NOMO-1 (cell line): ENCODE measurements around the gene ANAPC10.
A peak's percentile ranks its signal among the peaks of the same experiment; 100 is the strongest.
"Not testable (repeated sequence)": the region's sequence is repeated elsewhere in the genome, so short reads cannot be mapped to it uniquely, and the experiment has no call there.

ENCODE experiments used
- DNase-seq, 2 experiments: peaks; one replicate each; lab custom pipeline; 2025; ENCODE audit not compliant: unreplicated experiment in 2 of 2; lab: John Stamatoyannopoulos, UW

The ANAPC10 gene

GRCh38 chr4:145012841-145013240, 85.2 kb downstream of the ANAPC10 start:
- peak in 1 of 2 experiments; percentile 6 for DNase-seq

DNA sequence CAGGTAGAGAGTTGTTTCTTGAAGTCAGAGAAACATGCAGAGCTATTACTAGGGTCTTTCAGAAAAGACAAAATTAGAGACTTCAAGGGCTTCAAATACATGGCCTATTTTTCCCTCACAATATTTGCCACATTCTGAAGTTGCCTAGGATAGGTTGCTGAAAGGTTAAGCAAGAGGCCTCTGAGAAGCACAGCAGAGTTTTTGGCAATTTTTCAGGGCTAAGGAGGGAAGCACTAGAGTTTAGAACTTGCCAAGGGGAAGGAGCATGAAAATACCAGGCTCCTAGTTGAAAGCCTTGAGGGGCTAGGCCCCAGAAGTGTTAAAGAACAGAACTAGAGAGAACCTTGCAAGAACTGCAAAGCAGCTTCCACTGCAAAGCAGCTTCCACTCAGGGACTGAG, 86.4 kb downstream of the ANAPC10 start:
- no peak for DNase-seq

GRCh38 chr4:145010315-145010714, 87.7 kb downstream of the ANAPC10 start:
- not testable (repeated sequence) for DNase-seq

DNA sequence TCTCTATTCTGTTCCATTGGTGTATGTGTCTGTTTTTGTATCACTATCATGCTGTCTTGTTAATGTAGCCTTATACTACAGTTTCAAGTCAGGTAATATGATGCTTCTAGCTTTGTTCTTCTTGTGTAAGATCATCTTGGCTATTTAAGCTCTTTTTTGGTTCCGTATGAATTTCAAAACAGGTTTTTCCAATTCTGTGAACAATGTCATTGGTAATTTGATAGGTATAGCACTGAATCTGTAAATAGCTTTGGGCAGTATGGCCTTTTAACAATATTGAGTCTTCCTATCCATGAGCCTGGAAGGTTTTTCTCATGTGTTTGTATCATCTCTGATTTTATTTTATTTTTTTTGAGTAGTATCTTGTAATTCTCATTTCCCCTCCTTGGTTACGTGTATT, 94.3 kb downstream of the ANAPC10 start:
- no peak for DNase-seq

DNA sequence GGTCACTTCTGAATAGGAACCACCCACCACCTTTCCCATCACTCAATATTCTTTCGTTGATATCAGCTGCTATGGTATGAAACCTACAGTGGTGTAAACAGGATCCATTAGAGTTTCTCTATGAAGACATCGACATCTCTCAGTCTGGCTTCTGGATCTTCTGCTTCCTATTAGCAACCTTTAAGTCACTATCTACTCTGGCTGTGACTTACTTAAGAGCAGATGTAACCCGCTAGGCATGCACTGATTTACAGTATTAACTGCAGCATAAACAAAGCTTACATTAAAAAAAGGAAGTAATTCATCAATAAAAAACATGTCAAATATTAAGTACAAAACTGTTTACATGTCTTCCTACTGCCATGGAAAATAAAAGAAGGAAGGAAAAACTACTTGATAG, 96.4 kb downstream of the ANAPC10 start:
- no peak for DNase-seq

DNA sequence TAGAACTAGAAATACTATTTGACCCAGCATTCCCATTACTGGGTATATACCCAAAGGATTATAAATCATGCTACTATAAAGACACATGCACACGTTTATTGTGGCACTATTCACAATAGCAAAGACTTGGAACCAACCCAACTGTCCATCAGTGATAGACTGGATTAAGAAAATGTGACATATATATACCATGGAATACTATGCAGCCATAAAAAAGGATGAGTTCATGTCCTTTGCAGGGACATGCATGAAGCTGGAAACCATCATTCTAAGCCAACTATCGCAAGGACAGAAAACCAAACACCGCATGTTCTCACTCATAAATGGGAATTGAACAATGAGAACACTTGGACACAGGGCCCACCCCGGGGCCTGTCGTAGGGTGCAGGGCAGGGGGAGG, 97.3 kb downstream of the ANAPC10 start:
- DNase-seq, result not testable (repeated sequence)

GRCh38 chr4:144989306-144989705, 108.7 kb downstream of the ANAPC10 start:
- no peak for DNase-seq

DNA sequence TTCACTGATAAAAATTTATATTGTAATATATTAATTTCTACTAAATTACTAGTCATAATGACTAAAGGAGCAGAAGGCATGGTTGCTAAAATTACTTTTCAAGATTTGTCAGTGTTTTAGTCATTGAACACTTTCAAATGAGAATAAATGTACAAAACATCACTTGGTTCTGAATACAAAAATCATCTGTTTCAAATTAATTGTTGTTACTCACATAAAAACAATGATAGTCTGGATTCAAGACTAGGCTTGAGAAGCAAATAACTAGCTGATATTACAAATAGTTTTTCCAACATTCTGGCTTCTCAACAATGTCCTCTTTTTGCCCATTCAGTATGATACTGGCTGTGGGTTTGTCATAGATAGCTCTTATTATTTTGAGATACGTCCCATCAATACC, 112.5 kb downstream of the ANAPC10 start:
- no peak for DNase-seq

DNA sequence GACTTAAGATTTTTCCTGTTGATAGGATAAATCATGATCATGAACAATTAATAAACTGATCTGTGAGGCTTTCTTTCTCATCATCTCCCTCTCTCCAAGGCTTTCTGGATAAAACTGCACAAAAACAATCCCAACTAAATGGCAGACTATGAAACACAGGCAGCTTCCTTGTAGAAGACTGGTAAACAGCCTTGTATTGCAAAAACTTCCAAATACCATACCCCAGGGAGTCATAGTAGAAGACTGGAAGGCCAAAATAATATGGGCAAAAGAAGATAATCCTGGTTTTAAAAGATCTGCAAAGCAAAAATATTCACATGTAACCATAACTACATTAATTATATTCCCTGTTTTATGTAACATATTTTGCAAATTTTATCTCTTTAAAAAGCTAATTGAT, 113.0 kb downstream of the ANAPC10 start:
- no peak for DNase-seq

- no peak for DNase-seq
Measured at GRCh38 chr4:144984241-144984640, 113.8 kb downstream of the ANAPC10 start.

GRCh38 chr4:144975718-144976117, 122.3 kb downstream of the ANAPC10 start:
- DNase-seq, result no peak

DNA sequence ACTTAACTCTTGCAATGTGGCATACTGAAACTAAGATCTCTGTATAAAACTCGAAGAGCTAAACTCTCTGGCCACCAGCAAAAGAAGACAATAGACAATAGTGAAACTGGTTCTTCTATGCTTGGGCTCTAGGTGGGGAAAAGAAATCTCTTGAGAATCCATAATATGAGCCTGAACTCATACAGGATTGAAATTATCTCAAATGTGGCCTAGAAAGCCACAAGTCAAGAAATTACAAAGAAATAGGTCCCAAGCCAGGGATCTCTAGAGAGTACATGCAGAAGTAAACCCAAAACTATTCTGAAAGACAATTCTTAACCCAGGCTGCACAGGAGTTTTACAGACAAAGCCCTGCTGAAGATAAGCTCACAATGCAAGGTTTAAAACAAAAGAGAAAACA, 127.4 kb downstream of the ANAPC10 start:
- DNase-seq, result no peak

DNA sequence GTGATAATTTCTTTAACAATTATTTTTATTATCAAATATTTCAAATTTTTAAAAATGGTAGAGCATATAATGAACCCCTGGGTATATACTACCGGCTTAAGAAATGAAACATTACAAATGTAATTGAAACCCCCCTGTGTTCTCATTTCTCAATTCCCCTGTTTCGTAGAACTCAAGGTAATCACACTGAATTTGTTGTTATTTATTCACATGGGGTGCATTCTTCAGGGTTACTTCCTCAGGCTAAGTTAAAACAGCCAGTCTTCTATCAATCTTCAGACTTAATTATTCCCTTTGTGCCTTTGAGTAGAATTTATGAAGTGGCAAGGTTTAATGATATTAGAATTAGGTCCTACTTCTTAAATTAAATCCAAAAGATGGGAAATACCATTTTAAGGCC, 128.2 kb downstream of the ANAPC10 start:
- no peak for DNase-seq

- DNase-seq, result no peak
Measured at GRCh38 chr4:144968606-144969005, 129.4 kb downstream of the ANAPC10 start.

DNA sequence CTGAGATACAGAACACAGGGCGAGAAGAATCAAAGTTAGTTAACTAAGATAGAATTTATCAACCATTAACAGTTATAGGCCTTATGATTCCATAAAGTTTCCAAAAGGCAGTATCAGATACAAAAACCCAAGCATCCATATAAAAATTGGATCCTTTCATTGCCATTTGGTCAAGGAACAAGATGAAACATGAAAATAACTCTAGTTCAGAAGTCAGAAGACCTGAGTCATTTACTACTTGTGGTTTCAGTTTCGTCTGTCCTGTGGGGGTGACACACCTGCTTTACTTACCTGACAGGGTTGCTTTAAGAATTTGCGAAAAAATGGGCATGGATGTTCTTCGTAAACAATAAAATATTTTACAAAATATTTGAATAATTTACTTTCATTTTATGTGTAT, 130.8 kb downstream of the ANAPC10 start:
- no peak for DNase-seq

DNA sequence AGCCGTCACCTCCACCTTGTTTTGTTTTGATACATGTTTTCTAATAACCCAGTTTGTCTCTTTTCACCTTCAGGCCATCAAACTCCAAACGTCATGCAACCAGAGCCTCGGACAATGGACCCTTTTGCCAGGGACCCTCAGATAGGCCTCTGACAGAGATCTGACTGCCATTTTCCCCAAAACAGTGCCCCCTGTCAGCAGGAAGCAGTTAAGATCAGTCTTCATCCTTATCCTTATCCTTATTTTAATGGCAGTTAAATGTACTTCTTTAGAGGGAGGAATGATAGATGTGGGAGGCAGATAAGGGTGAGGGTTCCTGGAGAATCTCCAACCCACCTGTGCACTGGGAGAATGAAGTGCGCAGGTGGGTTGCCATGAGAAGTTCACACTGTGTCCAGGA, 135.7 kb downstream of the ANAPC10 start:
- DNase-seq, result no peak

DNA sequence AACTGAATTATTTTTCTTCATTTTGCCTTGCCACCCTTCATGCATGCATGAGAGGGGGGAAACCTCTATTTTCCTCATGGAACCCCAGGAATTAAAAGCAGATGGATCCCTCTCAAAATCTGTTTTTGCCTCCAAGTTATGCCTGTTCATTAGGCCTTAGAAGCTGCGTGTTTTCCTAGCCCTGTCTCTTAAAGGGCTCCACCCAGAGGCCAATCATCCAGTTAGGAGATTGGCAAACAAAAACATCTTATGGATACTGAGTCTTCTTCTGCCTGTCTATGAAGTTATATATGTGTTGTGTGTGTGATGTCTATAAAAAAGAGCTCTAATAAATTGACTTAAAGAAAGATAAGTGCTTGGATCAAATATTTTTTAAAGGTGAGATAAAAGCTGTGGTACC, 142.9 kb downstream of the ANAPC10 start:
- DNase-seq, result no peak

GRCh38 chr4:144954230-144954629, 143.8 kb downstream of the ANAPC10 start:
- DNase-seq, result no peak

- DNase-seq, result no peak
Measured at GRCh38 chr4:144948421-144948820, 149.6 kb downstream of the ANAPC10 start.

DNA sequence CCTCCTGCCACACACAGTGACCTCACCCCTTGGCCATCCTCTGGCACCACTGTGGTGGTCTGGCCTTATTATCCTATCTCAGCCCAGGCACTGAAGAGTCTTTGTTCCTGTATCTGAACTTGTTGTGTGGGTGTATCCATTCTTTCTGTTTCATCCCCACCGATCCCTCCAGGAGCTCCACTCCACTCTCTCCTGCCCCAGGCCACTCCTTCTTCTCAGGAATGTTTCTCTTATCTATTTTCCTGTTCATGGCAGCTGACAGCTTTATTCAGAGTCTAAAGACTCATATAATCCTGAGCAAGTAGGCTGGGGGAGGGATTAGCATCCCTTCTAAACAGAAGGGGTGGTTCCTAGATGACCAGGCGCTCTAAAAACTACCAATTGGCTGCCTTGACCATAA, 150.0 kb downstream of the ANAPC10 start:
- DNase-seq, result no peak
